Panc1 (cell line): ENCODE data around the gene TADA3. TPM values are rescaled to one million over a fixed set of nuclear protein-coding genes. Genes with fewer than 3 reads are reported as not detected.

Experiments
- ATAC-seq: fragments of 200-7000 bp; cut with Tn5 transposase; 2 replicates; pipeline ENCODE4 v1.9.1; 2020; ENCODE audit warnings: mild to moderate bottlenecking, moderate library complexity
- BruUV-seq: library from RNA; stranded (reverse); fragments of 400-500 nt; replicated peaks from 2 replicates; lab custom pipeline; 2021; lab: Mats Ljungman, UMichigan
- CTCF ChIA-PET: fragments of 300-600 bp; sonication (Branson Sonifier 250); formaldehyde crosslinking; loops from one replicate; lab custom pipeline; 2022; ENCODE audit warnings: antibody characterized with exemption; lab: Charles Lee
- POLR2A ChIA-PET: fragments of 300-600 bp; sonication (Branson Sonifier 250); formaldehyde crosslinking; loops from one replicate; lab custom pipeline; 2022; ENCODE audit warnings: antibody characterized with exemption; lab: Charles Lee
- DNase-seq: peaks from one replicate; pipeline ENCODE4 v3.0.0-alpha.2; 2010; ENCODE audit warnings: low read depth, low spot score
- H3K27ac ChIP-seq: 2 replicates; pipeline ENCODE4 v1.5.1; 2011; ENCODE audit warnings: mild to moderate bottlenecking, low read length, inconsistent platforms
- H3K27me3 ChIP-seq: fragments of 200-500 bp; sonication (Bioruptor generic); 2 replicates; pipeline ENCODE4 v1.6.0; 2014; ENCODE audit warnings: low read length, inconsistent platforms; ENCODE audit not compliant: control insufficient read depth, insufficient read depth
- H3K36me3 ChIP-seq: fragments of 200-500 bp; sonication (Bioruptor generic); 2 replicates; pipeline ENCODE4 v1.5.1; 2014; ENCODE audit warnings: inconsistent platforms, mild to moderate bottlenecking, low read length, moderate library complexity; ENCODE audit not compliant: control insufficient read depth, insufficient read depth
- H3K4me1 ChIP-seq: 2 replicates; pipeline ENCODE4 v1.5.1; 2011; ENCODE audit warnings: inconsistent platforms, mild to moderate bottlenecking, low read length, moderate library complexity; ENCODE audit not compliant: control insufficient read depth, insufficient read depth
- H3K4me3 ChIP-seq, 2 experiments: 2 replicates each; pipeline ENCODE4 v1.5.1; 2011 to 2012; ENCODE audit warnings: low read depth in 2 of 2, low read length in 2 of 2, mild to moderate bottlenecking in 2 of 2, inconsistent platforms in 1 of 2, moderate library complexity in 1 of 2
- H3K9me3 ChIP-seq: fragments of 200-500 bp; sonication (Bioruptor generic); 2 replicates; pipeline ENCODE4 v1.5.1; 2014; ENCODE audit warnings: low read depth, mild to moderate bottlenecking, inconsistent platforms, low read length, moderate library complexity; ENCODE audit not compliant: control insufficient read depth, insufficient read depth
- CTCF ChIP-seq: fragments of 450-650 bp; IDR thresholded peaks from 2 replicates; pipeline ENCODE4 v1.5.1; 2017; ENCODE audit warnings: mild to moderate bottlenecking
- POLR2AphosphoS5 ChIP-seq: IDR thresholded peaks from 2 replicates; pipeline ENCODE4 v1.6.1; 2012; ENCODE audit warnings: mild to moderate bottlenecking, low read depth, low read length, moderate library complexity
- REST ChIP-seq, 2 experiments: IDR thresholded peaks; 2 replicates each; pipeline ENCODE4 v1.6.1; 2011 to 2012; ENCODE audit warnings: low read depth in 2 of 2, control low read depth in 1 of 2, low read length in 1 of 2, mild to moderate bottlenecking in 1 of 2, moderate library complexity in 1 of 2; ENCODE audit not compliant: insufficient read depth in 1 of 2
- SIN3A ChIP-seq: IDR thresholded peaks from 2 replicates; pipeline ENCODE4 v1.6.1; 2012; ENCODE audit warnings: low read depth, mild to moderate bottlenecking, low read length, moderate library complexity, borderline replicate concordance; ENCODE audit not compliant: insufficient read depth
- TCF7L2 ChIP-seq: IDR thresholded peaks from 2 replicates; pipeline ENCODE4 v1.6.1; 2011; ENCODE audit warnings: mild to moderate bottlenecking, low read depth, low read length, inconsistent platforms
- in situ Hi-C: cut with HindIII; loops from 2 replicates; pipeline ENCODE4 v1.10.0; 2016; ENCODE audit warnings: low sequenced_read_pairs, low pct_unique_long_range_greater_than_20kb
- intact Hi-C: fragments of 100-400 bp; cut with micrococcal nuclease; formaldehyde crosslinking; loops from one replicate; pipeline ENCODE4 v1.10.0; 2022; ENCODE audit not compliant: unreplicated experiment
- total RNA-seq: library from RNA; stranded (reverse); gene quantifications from one replicate; pipeline ENCODE4 v1.2.1, GENCODE V29; 2021; ENCODE audit not compliant: unreplicated experiment

TADA3 gene
- total RNA-seq, 1 experiment from 2014 or later, result 61.3 TPM

- CTCF ChIA-PET, result interaction anchor here (0.6 kb wide), 1 partner anchor 9 kb away, joined by 3 read pairs; no protein-coding TSS in a partner anchor
- Histone ChIP-seq H3K27ac (no peak overlapping the region), H3K4me3 (no peak overlapping the region), H3K4me1 (peaks cover 7% of the 10 kb centered on the region; the same call in 1 of the 2 replicates), H3K27me3 (no peaks in the 10 kb centered on the region), H3K36me3 (peaks cover 3% of the 10 kb centered on the region), H3K9me3 (no peaks in the 10 kb centered on the region)
- no peak for TF ChIP-seq CTCF
- TF ChIP-seq TCF7L2, result no peak
- no peak for TF ChIP-seq SIN3A
- TF ChIP-seq POLR2AphosphoS5, result no peak
- TF ChIP-seq REST (IDR thresholded peaks at IDR 0.05; ENCODE audit: insufficient read depth in 1 of 2, low read depth in 2 of 2, low read length in 1 of 2), result no peak
- BruUV-seq, result no TSS peak
- ATAC-seq, result no peak
- DNase-seq, result no peak
- intact Hi-C loops (no loop called here), in situ Hi-C loops (no loop called here)
- POLR2A ChIA-PET, result interaction anchor here (0.6 kb wide), 1 partner anchor 13 kb away, joined by 4 read pairs; no protein-coding TSS in a partner anchor
These were observed 55.4 kb downstream of the TADA3 start for GRCh38 chr3:9736831-9737230.

GRCh38 chr3:9732740-9733115 is 59.5 kb downstream of the TADA3 start:
- BruUV-seq, result TSS peak; percentile 60
- Histone ChIP-seq H3K4me1 (peaks cover 7% of the 10 kb centered on the region; the same call in 1 of the 2 replicates), H3K36me3 (no peaks in the 10 kb centered on the region; the same call in none of the 2 replicates), H3K27me3 (no peaks in the 10 kb centered on the region), H3K27ac (peak overlapping the region; percentile 83; the same call in 1 of the 2 replicates), H3K4me3 (peak overlapping the region; percentile 70 to 84), H3K9me3 (no peaks in the 10 kb centered on the region)
- CTCF ChIA-PET, result no interaction called here
- no peak for ATAC-seq
- POLR2A ChIA-PET, result interaction anchor here (0.5 kb wide), 1 partner anchor 529 kb away, joined by 9 read pairs; no protein-coding TSS in a partner anchor
- no peak for DNase-seq
- in situ Hi-C loops, result no loop called here
- TF ChIP-seq POLR2AphosphoS5, result no peak
- no peak for TF ChIP-seq CTCF
- TF ChIP-seq REST (IDR thresholded peaks at IDR 0.05; ENCODE audit: insufficient read depth in 1 of 2, low read depth in 2 of 2, low read length in 1 of 2), result no peak
- no peak for TF ChIP-seq TCF7L2
- TF ChIP-seq SIN3A, result no peak
- intact Hi-C loops, result no loop called here
